Keratinocyte (primary cell): ENCODE results near the gene TUT1.
A peak's percentile ranks its signal among the peaks of the same experiment; 100 is the strongest.

Experiments used
- CTCF ChIP-seq, 3 experiments: IDR thresholded peaks in 1 of 3; conservative IDR thresholded peaks in 1 of 3; optimal IDR thresholded peaks in 1 of 3; 2 replicates in 2 of 3; 3 replicates in 1 of 3; pipeline versions ENCODE3 to v1.5.1; 2011; ENCODE audit warnings: low read length in 3 of 3, mild to moderate bottlenecking in 3 of 3, moderate library complexity in 2 of 3, control low read depth in 1 of 3, inconsistent platforms in 1 of 3; ENCODE audit not compliant: insufficient read depth in 2 of 3; ENCODE audit errors: extremely low read depth in 1 of 3
- EZH2 ChIP-seq: IDR thresholded peaks from one replicate; pipeline ENCODE4 v1.6.1; 2012; ENCODE audit warnings: inconsistent platforms, mild to moderate bottlenecking, low read length, moderate library complexity

- TF ChIP-seq CTCF (optimal IDR thresholded peaks at IDR 0.05 in 1 of 3, IDR thresholded peaks at IDR 0.05 in 1 of 3, conservative IDR thresholded peaks at IDR 0.05 in 1 of 3; ENCODE audit: extremely low read depth in 1 of 3, insufficient read depth in 2 of 3, low read length in 3 of 3) (peak in 1 of 3 experiments; percentile 14), EZH2 (no peak)
These were observed at the start of gene TUT1 for GRCh38 chr11:62591448-62592145.
